ENCODE data around the gene EPB42. TPM values are rescaled to one million over a fixed set of nuclear protein-coding genes. Genes with fewer than 3 reads are reported as not detected.

The EPB42 gene
- total RNA-seq, 1 donor from 2014 or later: not detected

DNA sequence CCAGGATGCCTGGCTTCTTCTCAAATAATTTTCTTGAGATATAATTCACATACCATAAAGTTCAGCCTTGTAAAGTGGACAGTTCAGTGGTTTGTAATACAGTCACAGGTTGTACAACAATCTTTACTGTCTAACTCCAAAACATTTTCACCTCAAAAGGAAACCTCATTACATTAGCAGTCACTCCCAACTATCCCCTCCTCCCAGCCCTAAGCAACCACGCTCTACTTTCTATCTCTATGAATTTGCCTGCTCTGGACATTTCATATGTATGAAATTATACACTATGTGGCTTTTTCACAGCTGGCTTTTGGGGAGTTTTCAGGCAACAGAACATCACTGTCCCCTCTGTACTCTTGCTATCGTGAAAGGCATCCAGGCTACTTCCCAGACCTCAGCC lies 28.4 kb upstream of the EPB42 start:
- FAIRE-seq: no peak
- no peak for DNase-seq (ENCODE audit: low read depth)
- TF ChIP-seq CTCF (IDR thresholded peaks at IDR 0.05; ENCODE audit: insufficient read depth, low read length, severe bottlenecking): no peak
- Histone ChIP-seq H3K4me3 (ENCODE audit: low read depth, low read length) (no peak overlapping the region), H3K27me3 (ENCODE audit: control insufficient read depth, insufficient read depth, low read length) (no peaks in the 10 kb centered on the region), H3K36me3 (ENCODE audit: control insufficient read depth, insufficient read depth, low read length) (no peaks in the 10 kb centered on the region)

DNA sequence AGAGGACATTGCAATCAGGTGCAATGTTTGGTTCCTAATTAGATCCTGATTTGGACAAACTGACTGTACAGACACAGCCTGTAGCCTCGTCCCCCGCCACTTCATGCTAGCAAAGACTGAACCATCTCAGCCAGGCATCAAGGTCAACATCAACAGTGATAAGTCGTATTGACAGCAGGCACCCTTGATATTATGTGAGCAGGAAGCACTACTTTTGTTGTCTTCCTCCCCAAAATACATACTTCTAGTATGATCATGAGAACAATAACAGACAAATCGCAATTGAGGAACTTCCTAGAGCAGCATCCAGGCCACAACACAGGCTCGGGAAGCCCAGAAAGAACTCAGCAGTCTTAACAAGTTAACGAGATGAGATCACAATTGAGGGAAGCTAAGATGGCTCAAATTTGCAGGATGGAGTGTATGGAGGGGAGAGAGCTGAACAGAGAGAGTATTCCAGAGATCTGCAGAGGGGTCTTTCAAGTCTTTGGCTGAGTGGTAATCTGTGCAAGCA lies 25.5 kb upstream of the EPB42 start:
- TF ChIP-seq CTCF (IDR thresholded peaks at IDR 0.05; ENCODE audit: insufficient read depth, low read length, severe bottlenecking): no peak
- H3K4me3 ChIP-seq (ENCODE audit: low read depth, low read length): no peak overlapping the region
- FAIRE-seq (no peak), DNase-seq (ENCODE audit: low read depth) (no peak)
- no peaks in the 10 kb centered on the region for H3K27me3 ChIP-seq (ENCODE audit: control insufficient read depth, insufficient read depth, low read length)
- no peaks in the 10 kb centered on the region for H3K36me3 ChIP-seq (ENCODE audit: control insufficient read depth, insufficient read depth, low read length)

GRCh38 chr15:43244092-43244491 lies 23.3 kb upstream of the EPB42 start:
- DNase-seq (ENCODE audit: low read depth) (no peak), FAIRE-seq (peak; percentile 88)
- H3K27me3 ChIP-seq (ENCODE audit: control insufficient read depth, insufficient read depth, low read length): peaks cover 2% of the 10 kb centered on the region
- H3K4me3 ChIP-seq (ENCODE audit: low read depth, low read length): no peak overlapping the region
- TF ChIP-seq CTCF (IDR thresholded peaks at IDR 0.05; ENCODE audit: insufficient read depth, low read length, severe bottlenecking): no peak
- H3K36me3 ChIP-seq (ENCODE audit: control insufficient read depth, insufficient read depth, low read length): no peaks in the 10 kb centered on the region

- no peaks in the 10 kb centered on the region for H3K36me3 ChIP-seq (ENCODE audit: control insufficient read depth, insufficient read depth, low read length)
- no peak for TF ChIP-seq CTCF (IDR thresholded peaks at IDR 0.05; ENCODE audit: insufficient read depth, low read length, severe bottlenecking)
- H3K4me3 ChIP-seq (ENCODE audit: low read depth, low read length): no peak overlapping the region
- DNase-seq (ENCODE audit: low read depth) (peak; percentile 21), FAIRE-seq (peak; percentile 75)
- peaks cover 2% of the 10 kb centered on the region for H3K27me3 ChIP-seq (ENCODE audit: control insufficient read depth, insufficient read depth, low read length)
Observed at GRCh38 chr15:43243020-43243645, 22.3 kb upstream of the EPB42 start.

GRCh38 chr15:43242616-43243015 lies 21.8 kb upstream of the EPB42 start:
- no peak for FAIRE-seq
- no peak for DNase-seq (ENCODE audit: low read depth)
- Histone ChIP-seq H3K36me3 (ENCODE audit: control insufficient read depth, insufficient read depth, low read length) (no peaks in the 10 kb centered on the region), H3K27me3 (ENCODE audit: control insufficient read depth, insufficient read depth, low read length) (peaks cover 2% of the 10 kb centered on the region), H3K4me3 (ENCODE audit: low read depth, low read length) (no peak overlapping the region)
- TF ChIP-seq CTCF (IDR thresholded peaks at IDR 0.05; ENCODE audit: insufficient read depth, low read length, severe bottlenecking): no peak

- no peak for TF ChIP-seq CTCF (IDR thresholded peaks at IDR 0.05; ENCODE audit: insufficient read depth, low read length, severe bottlenecking)
- no peaks in the 10 kb centered on the region for H3K36me3 ChIP-seq (ENCODE audit: control insufficient read depth, insufficient read depth, low read length)
Observed at GRCh38 chr15:43241100-43241499, 20.3 kb upstream of the EPB42 start.

More at GRCh38 chr15:43241100-43241499, 20.3 kb upstream of the EPB42 start:
- Histone ChIP-seq H3K4me3 (ENCODE audit: low read depth, low read length) (no peak overlapping the region), H3K27me3 (ENCODE audit: control insufficient read depth, insufficient read depth, low read length) (peaks cover 2% of the 10 kb centered on the region)
- no peak for DNase-seq (ENCODE audit: low read depth)
- peak; percentile 76 for FAIRE-seq

Data from bronchial epithelial cell (primary cell).